ENCODE results near the gene OGT. TPM values are rescaled to one million over a fixed set of nuclear protein-coding genes. Genes with fewer than 3 reads are reported as not detected.
A peak's percentile ranks its signal among the peaks of the same experiment; 100 is the strongest.

OGT gene
- polyA plus RNA-seq, 1 of the 3 experiments (the other 2 are of a cell fraction) = 77.0 TPM

DNA sequence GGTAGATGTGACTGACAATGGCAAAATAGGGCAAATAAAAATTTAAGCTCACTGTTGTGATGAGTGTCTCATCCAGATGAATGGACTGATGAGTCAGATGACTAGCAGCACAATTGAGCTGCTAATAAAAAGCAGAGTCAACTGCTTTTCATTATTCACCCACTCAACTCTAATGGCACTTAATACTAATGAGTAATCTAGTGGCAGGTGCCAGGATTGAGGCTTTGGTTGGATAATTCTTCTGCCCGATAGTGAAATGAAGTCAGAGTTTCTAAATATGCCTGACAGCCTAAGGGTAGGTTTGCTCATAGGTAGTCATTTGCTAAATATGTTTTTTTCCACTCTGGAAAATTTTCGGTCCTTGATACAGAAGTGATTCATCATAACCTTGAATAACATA, 10.4 kb downstream of the OGT start (continued):
- TF ChIP-seq NFIC (IDR thresholded peaks at IDR 0.05; ENCODE audit: borderline replicate concordance) (peak; percentile 52; the same call in 1 of the 2 replicates), TAF1 (IDR thresholded peaks at IDR 0.05; ENCODE audit: borderline replicate concordance, low read depth, low read length) (no peak), CHD2 (IDR thresholded peaks at IDR 0.05; ENCODE audit: low read length, partially characterized antibody) (no peak)

DNA sequence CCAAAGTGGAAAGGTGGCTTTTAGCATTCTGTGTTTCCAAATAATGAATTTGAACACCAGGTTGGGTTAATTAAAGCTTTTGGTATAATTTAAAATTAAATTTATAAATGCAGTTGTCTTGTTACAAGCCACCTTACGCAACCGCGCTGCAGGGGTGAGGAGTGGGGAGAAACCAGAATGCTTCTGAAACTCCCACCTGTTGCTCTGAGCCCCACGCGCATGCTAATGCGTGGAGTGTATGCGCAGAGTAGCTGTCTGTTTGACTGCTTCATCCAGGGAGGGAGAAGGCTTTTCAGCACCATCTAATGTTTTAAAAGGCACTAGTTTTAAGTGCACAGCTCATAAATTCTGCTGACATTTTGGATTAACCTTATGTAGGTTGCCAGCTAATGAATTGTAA, 12.5 kb downstream of the OGT start:
- Histone ChIP-seq H2AFZ (ENCODE audit: low read depth) (no peak overlapping the region), H3K27ac (ENCODE audit: low read depth in 2 of 2, low read length in 1 of 2) (no peak overlapping the region), H3K36me3 (replicated peaks in 1 of 2; ENCODE audit: control insufficient read depth in 1 of 2, insufficient read depth in 2 of 2, low read length in 1 of 2) (peaks cover 13 to 37% of the 10 kb centered on the region in 2 experiments), H3K27me3 (ENCODE audit: insufficient read depth) (no peaks in the 10 kb centered on the region), H3K9me2 (no peaks in the 10 kb centered on the region), H3K4me1 (ENCODE audit: control insufficient read depth in 1 of 2, insufficient read depth in 2 of 2, low read depth in 1 of 2, low read length in 1 of 2) (peaks cover 2 to 11% of the 10 kb centered on the region in 2 experiments; a peak in 2 of 4 replicates), H3K4me2 (no peak overlapping the region), H3F3A (replicated peaks; ENCODE audit: insufficient read depth) (peaks cover 27% of the 10 kb centered on the region), H3K9me3 (no peaks in the 10 kb centered on the region), H3K4me3 (ENCODE audit: low read depth in 2 of 2, low read length in 1 of 2) (no peak overlapping the region), H4K20me1 (ENCODE audit: insufficient read depth) (peaks cover 59% of the 10 kb centered on the region), H3K9ac (no peak overlapping the region), H3K79me2 (ENCODE audit: insufficient read depth) (peaks cover 78% of the 10 kb centered on the region)
- WGBS (ENCODE audit: low lambda C conversion rate) = 66% methylated on average over 7 of the region's 7 CpGs
- ChIA-PET CTCF (interaction anchor here (2.5 kb wide), 2 partner anchors 10 kb away, joined by 5 to 10 read pairs; no protein-coding TSS in a partner anchor), POLR2A (interaction anchor here (0.9 to 1.0 kb wide), 2 partner anchors 8 to 11 kb away, joined by 3 read pairs; no protein-coding TSS in a partner anchor)
- TF ChIP-seq TCF12 (IDR thresholded peaks at IDR 0.05) = no peak
- TF ChIP-seq RCOR1 (IDR thresholded peaks at IDR 0.05; ENCODE audit: low read length) = no peak
- TF ChIP-seq, protein P1, sequence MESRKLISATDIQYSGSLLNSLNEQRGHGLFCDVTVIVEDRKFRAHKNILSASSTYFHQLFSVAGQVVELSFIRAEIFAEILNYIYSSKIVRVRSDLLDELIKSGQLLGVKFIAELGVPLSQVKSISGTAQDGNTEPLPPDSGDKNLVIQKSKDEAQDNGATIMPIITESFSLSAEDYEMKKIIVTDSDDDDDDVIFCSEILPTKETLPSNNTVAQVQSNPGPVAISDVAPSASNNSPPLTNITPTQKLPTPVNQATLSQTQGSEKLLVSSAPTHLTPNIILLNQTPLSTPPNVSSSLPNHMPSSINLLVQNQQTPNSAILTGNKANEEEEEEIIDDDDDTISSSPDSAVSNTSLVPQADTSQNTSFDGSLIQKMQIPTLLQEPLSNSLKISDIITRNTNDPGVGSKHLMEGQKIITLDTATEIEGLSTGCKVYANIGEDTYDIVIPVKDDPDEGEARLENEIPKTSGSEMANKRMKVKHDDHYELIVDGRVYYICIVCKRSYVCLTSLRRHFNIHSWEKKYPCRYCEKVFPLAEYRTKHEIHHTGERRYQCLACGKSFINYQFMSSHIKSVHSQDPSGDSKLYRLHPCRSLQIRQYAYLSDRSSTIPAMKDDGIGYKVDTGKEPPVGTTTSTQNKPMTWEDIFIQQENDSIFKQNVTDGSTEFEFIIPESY (IDR thresholded peaks at IDR 0.05; ENCODE audit: borderline replicate concordance, low read depth) = no peak
- TF ChIP-seq SMC3 (IDR thresholded peaks at IDR 0.05; ENCODE audit: low read depth, low read length) = no peak
- TF ChIP-seq EZH2phosphoT487 (IDR thresholded peaks at IDR 0.05; ENCODE audit: borderline replicate concordance, low read depth) = no peak
- no peak for TF ChIP-seq GATA2 (CRISPR knock-in tag; IDR thresholded peaks at IDR 0.05)
- no peak for TF ChIP-seq SIN3A (IDR thresholded peaks at IDR 0.05; ENCODE audit: borderline replicate concordance, low read depth, low read length)
- TF ChIP-seq, protein P2, sequence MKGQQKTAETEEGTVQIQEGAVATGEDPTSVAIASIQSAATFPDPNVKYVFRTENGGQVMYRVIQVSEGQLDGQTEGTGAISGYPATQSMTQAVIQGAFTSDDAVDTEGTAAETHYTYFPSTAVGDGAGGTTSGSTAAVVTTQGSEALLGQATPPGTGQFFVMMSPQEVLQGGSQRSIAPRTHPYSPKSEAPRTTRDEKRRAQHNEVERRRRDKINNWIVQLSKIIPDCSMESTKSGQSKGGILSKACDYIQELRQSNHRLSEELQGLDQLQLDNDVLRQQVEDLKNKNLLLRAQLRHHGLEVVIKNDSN (IDR thresholded peaks at IDR 0.05; ENCODE audit: borderline replicate concordance, low read depth) = no peak
- TF ChIP-seq NRF1 (IDR thresholded peaks at IDR 0.05; ENCODE audit: low read depth, low read length) = no peak
- no peak for TF ChIP-seq FOSL2 (IDR thresholded peaks at IDR 0.05; ENCODE audit: borderline replicate concordance, low read depth)
- DNase-seq = no peak

- Histone ChIP-seq H4K20me1 (ENCODE audit: insufficient read depth) (peaks cover 47% of the 10 kb centered on the region), H3K79me2 (ENCODE audit: insufficient read depth) (peaks cover 78% of the 10 kb centered on the region), H3K27ac (ENCODE audit: low read depth in 2 of 2, low read length in 1 of 2) (no peak overlapping the region), H3K4me2 (no peak overlapping the region), H3K9ac (no peak overlapping the region), H3K4me3 (ENCODE audit: low read depth in 2 of 2, low read length in 1 of 2) (no peak overlapping the region), H3K27me3 (ENCODE audit: insufficient read depth) (no peaks in the 10 kb centered on the region), H3K9me3 (no peaks in the 10 kb centered on the region), H2AFZ (ENCODE audit: low read depth) (no peak overlapping the region), H3K9me2 (no peaks in the 10 kb centered on the region), H3K4me1 (ENCODE audit: control insufficient read depth in 1 of 2, insufficient read depth in 2 of 2, low read depth in 1 of 2, low read length in 1 of 2) (peaks cover 2 to 5% of the 10 kb centered on the region in 2 experiments; a peak in 2 of 4 replicates), H3F3A (replicated peaks; ENCODE audit: insufficient read depth) (peaks cover 17% of the 10 kb centered on the region), H3K36me3 (replicated peaks in 1 of 2; ENCODE audit: control insufficient read depth in 1 of 2, insufficient read depth in 2 of 2, low read length in 1 of 2) (peaks cover 13 to 41% of the 10 kb centered on the region in 2 experiments)
- no peak for DNase-seq
- ChIA-PET POLR2A (no interaction called here), CTCF (interaction anchor here (0.5 to 2.5 kb wide), 3 partner anchors 11 to 24 kb away, joined by 3 to 5 read pairs (median 3); no protein-coding TSS in a partner anchor)
- WGBS (ENCODE audit: low lambda C conversion rate) = 88% methylated on average over 13 of the region's 13 CpGs
- TF ChIP-seq, protein P1 (IDR thresholded peaks at IDR 0.05; ENCODE audit: borderline replicate concordance, low read depth) = no peak
- TF ChIP-seq, protein P3, sequence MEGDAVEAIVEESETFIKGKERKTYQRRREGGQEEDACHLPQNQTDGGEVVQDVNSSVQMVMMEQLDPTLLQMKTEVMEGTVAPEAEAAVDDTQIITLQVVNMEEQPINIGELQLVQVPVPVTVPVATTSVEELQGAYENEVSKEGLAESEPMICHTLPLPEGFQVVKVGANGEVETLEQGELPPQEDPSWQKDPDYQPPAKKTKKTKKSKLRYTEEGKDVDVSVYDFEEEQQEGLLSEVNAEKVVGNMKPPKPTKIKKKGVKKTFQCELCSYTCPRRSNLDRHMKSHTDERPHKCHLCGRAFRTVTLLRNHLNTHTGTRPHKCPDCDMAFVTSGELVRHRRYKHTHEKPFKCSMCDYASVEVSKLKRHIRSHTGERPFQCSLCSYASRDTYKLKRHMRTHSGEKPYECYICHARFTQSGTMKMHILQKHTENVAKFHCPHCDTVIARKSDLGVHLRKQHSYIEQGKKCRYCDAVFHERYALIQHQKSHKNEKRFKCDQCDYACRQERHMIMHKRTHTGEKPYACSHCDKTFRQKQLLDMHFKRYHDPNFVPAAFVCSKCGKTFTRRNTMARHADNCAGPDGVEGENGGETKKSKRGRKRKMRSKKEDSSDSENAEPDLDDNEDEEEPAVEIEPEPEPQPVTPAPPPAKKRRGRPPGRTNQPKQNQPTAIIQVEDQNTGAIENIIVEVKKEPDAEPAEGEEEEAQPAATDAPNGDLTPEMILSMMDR (IDR thresholded peaks at IDR 0.05) = no peak
- TF ChIP-seq, protein P2 (IDR thresholded peaks at IDR 0.05; ENCODE audit: borderline replicate concordance, low read depth) = no peak
- no peak for TF ChIP-seq FOSL2 (IDR thresholded peaks at IDR 0.05; ENCODE audit: borderline replicate concordance, low read depth)
- TF ChIP-seq FOXJ3 (CRISPR knock-in tag; IDR thresholded peaks at IDR 0.05) = no peak
- TF ChIP-seq ELF1 (IDR thresholded peaks at IDR 0.05) = no peak
- TF ChIP-seq FOXM1 (IDR thresholded peaks at IDR 0.05; ENCODE audit: low read depth) = no peak
- no peak for TF ChIP-seq TAF1 (IDR thresholded peaks at IDR 0.05; ENCODE audit: borderline replicate concordance, low read depth, low read length)
- no peak for TF ChIP-seq SMC3 (IDR thresholded peaks at IDR 0.05; ENCODE audit: low read depth, low read length)
- no peak for TF ChIP-seq JUND (IDR thresholded peaks at IDR 0.05)
- no peak for TF ChIP-seq NFIC (IDR thresholded peaks at IDR 0.05; ENCODE audit: borderline replicate concordance)
Measured at GRCh38 chrX:71546879-71547278, 14.0 kb downstream of the OGT start.
